HG02884 (cell line): ENCODE data around the gene RPAP3.
A peak's percentile ranks its signal among the peaks of the same experiment; 100 is the strongest.

Experiments
- ATAC-seq: cut with Tn5 transposase; IDR thresholded peaks from one replicate; pipeline ENCODE4 v1.9.1; 2021; ENCODE audit warnings: mild to moderate bottlenecking, moderate library complexity; ENCODE audit not compliant: unreplicated experiment

The RPAP3 gene

GRCh38 chr12:47705566-47706425 lies at the start of gene RPAP3:
TSS of gene RPAP3 (minus strand) at chr12:47706030. CDS start at chr12:47702840, 3,190 bp downstream.
- ATAC-seq = peak; percentile 76

GRCh38 chr12:47754881-47755280 lies 49.1 kb upstream of the RPAP3 start:
- ATAC-seq = peak; percentile 2

- no peak for ATAC-seq
Observed at GRCh38 chr12:47754126-47754525, 48.3 kb upstream of the RPAP3 start.

GRCh38 chr12:47753021-47754001 lies 47.5 kb upstream of the RPAP3 start:
- ATAC-seq = no peak

GRCh38 chr12:47752552-47752951 lies 46.7 kb upstream of the RPAP3 start:
- ATAC-seq = no peak

GRCh38 chr12:47752121-47752520 lies 46.3 kb upstream of the RPAP3 start:
- ATAC-seq = no peak

GRCh38 chr12:47751561-47751960 lies 45.7 kb upstream of the RPAP3 start:
- ATAC-seq = no peak

- no peak for ATAC-seq
Observed at GRCh38 chr12:47750916-47751470, 45.2 kb upstream of the RPAP3 start.

GRCh38 chr12:47750229-47750798 lies 44.5 kb upstream of the RPAP3 start:
- ATAC-seq = no peak

- ATAC-seq = no peak
Observed at GRCh38 chr12:47748899-47749298, 43.1 kb upstream of the RPAP3 start.

- ATAC-seq = no peak
Observed at GRCh38 chr12:47748507-47748828, 42.6 kb upstream of the RPAP3 start.

- no peak for ATAC-seq
Observed at GRCh38 chr12:47747596-47748506, 42.0 kb upstream of the RPAP3 start.

GRCh38 chr12:47747126-47747525 lies 41.3 kb upstream of the RPAP3 start:
- ATAC-seq = no peak

- no peak for ATAC-seq
Observed at GRCh38 chr12:47746523-47746922, 40.7 kb upstream of the RPAP3 start.

- ATAC-seq = no peak
Observed at GRCh38 chr12:47746073-47746472, 40.2 kb upstream of the RPAP3 start.

GRCh38 chr12:47745485-47746041 lies 39.7 kb upstream of the RPAP3 start:
- no peak for ATAC-seq

GRCh38 chr12:47744778-47745436 lies 39.1 kb upstream of the RPAP3 start:
- ATAC-seq = no peak

- no peak for ATAC-seq
Observed at GRCh38 chr12:47744005-47744651, 38.3 kb upstream of the RPAP3 start.
